ENCODE results near the gene TINAGL1. TPM values are rescaled to one million over a fixed set of nuclear protein-coding genes. Genes with fewer than 3 reads are reported as not detected.
A peak's percentile ranks its signal among the peaks of the same experiment; 100 is the strongest.

Gene TINAGL1
- total RNA-seq, 4 donors from 2014 or later = 229 to 300 (median 272) TPM

DNA sequence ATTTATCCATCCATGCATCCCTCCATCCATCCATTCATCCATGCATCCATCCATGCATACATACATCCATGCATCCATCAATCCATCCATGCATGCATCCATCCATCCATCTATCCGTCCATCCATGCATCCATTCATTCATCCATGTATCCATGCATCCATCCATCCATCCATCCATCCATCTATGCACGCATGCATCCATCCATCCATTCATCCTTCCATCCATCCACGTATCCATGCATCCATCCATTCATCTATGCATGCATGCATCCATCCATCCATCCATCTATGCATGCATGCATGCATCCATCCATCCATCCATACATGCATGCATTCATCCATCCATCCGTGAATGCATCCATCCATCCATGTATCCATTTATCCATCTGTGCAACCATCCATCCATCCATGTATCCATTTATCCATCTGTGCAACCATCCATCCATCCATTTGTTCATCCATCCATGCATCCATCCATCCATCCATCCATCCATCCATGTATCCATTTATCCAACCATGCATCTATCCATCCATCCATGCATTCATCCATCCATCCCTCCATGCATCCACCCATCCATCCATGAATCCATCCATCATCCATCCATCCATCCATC lies 30.3 kb upstream of the TINAGL1 start:
- intact Hi-C loops (cut with DNase I; ENCODE audit: low total_unique reads) (no loop called here), in situ Hi-C loops (cut with MboI; ENCODE audit: low pct_ligation_motif_present in 1 of 4, low pct_unique_long_range_greater_than_20kb in 1 of 4, low sequenced_read_pairs in 3 of 4) (no loop called here)

DNA sequence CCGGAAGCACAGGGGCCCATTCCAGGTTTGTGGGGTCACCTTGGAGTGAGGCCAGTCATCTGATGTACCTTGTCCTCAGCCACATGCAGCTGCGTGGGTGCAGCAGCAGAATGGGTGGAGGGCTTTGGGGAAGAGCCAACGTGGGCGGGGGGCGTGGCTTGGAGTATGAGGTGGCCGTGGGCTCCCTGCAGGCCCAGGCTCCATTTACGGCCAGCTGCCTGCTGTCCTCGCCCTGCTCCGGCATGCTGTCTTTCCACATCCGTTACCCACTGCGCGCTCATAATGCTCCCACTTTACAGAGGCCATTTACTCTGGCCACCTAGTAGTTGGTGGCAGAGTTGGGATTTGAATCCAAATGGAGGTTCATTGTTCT lies 27.8 kb upstream of the TINAGL1 start:
- WGBS, 2 donors (ENCODE audit: low coverage in 1 of 2) = 32 to 80% methylated on average over 1 to 12 of the region's 12 CpGs
- in situ Hi-C loops (cut with MboI; ENCODE audit: low pct_ligation_motif_present in 1 of 4, low pct_unique_long_range_greater_than_20kb in 1 of 4, low sequenced_read_pairs in 3 of 4) = no loop called here
- no peaks in the 10 kb centered on the region for H3K27me3 ChIP-seq
- H3K27ac ChIP-seq = peak overlapping the region in 2 of 4 donors; percentile 57 to 62
- H3K4me1 ChIP-seq = peaks cover 4 to 20% (median 16%) of the 10 kb centered on the region in 4 donors
- no peak overlapping the region for H3K4me3 ChIP-seq
- no peak for TF ChIP-seq POLR2AphosphoS5 (IDR thresholded peaks at IDR 0.05)
- TF ChIP-seq, protein P1, sequence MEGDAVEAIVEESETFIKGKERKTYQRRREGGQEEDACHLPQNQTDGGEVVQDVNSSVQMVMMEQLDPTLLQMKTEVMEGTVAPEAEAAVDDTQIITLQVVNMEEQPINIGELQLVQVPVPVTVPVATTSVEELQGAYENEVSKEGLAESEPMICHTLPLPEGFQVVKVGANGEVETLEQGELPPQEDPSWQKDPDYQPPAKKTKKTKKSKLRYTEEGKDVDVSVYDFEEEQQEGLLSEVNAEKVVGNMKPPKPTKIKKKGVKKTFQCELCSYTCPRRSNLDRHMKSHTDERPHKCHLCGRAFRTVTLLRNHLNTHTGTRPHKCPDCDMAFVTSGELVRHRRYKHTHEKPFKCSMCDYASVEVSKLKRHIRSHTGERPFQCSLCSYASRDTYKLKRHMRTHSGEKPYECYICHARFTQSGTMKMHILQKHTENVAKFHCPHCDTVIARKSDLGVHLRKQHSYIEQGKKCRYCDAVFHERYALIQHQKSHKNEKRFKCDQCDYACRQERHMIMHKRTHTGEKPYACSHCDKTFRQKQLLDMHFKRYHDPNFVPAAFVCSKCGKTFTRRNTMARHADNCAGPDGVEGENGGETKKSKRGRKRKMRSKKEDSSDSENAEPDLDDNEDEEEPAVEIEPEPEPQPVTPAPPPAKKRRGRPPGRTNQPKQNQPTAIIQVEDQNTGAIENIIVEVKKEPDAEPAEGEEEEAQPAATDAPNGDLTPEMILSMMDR (IDR thresholded peaks at IDR 0.05) = no peak
- TF ChIP-seq EP300 (IDR thresholded peaks at IDR 0.05; ENCODE audit: low read depth) = no peak
- TF ChIP-seq POLR2A (IDR thresholded peaks at IDR 0.05) = no peak
- no peaks in the 10 kb centered on the region for H3K36me3 ChIP-seq
- intact Hi-C loops (cut with DNase I; ENCODE audit: low total_unique reads) = no loop called here
- no peaks in the 10 kb centered on the region for H3K9me3 ChIP-seq
- peak; percentile 37 for DNase-seq

More for the DNA sequence above, 30.3 kb upstream of the TINAGL1 start:
- Histone ChIP-seq H3K4me3 (no peak overlapping the region), H3K4me1 (peaks cover 4 to 20% (median 16%) of the 10 kb centered on the region in 4 donors), H3K9me3 (peaks cover 0 to 11% of the 10 kb centered on the region in 2 donors), H3K27ac (no peak overlapping the region), H3K27me3 (no peaks in the 10 kb centered on the region), H3K36me3 (no peaks in the 10 kb centered on the region)
- DNase-seq = no peak
- TF ChIP-seq EP300 (IDR thresholded peaks at IDR 0.05; ENCODE audit: low read depth) (no peak), POLR2A (IDR thresholded peaks at IDR 0.05) (no peak), POLR2AphosphoS5 (IDR thresholded peaks at IDR 0.05) (no peak)
- TF ChIP-seq, protein P1 (IDR thresholded peaks at IDR 0.05) = no peak
- WGBS, 2 donors (ENCODE audit: low coverage in 1 of 2) = 84 to 90% methylated on average over 4 of the region's 4 CpGs

DNA sequence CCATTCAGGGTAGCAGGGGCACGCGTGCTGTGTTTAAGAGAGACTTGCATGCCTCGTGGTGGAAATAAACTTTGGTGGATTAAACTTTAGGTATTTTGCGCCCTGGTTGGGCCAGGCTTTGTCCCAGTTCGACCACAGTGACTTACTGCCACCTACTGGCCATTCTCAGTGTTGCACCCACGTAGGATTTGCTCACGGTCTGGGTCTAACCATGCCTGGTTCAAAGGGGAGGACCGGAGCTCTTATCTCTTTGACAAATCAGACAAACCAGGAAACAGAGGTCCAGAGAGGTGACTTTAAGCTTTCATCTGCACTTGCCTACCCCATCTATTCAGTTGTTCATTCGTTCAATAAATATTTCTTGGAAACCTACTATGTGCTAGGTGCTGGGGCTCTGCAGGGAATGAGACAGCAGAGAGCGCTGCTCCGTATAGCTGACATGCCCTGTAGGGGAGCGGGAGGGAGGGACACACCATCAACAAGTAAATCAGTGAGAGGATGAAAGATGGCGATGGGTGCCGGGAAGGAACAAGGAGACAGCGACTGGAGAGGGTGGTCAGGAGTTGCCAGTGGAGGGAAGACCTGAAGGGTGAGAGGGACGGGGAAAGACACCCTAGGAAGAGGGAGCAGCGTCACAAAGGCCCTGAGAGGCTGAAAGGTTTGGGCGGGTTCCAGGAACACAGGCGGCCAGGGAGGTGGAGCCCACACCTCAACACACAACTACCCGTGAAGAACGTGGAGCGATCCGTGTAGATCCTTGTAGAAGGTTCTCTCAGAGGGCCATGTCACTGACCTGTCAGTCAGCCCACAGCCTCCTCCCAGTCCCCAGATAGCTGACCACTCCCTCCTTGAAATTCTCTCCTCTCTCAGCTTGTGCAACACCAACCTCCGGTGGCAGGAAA lies 27.2 kb upstream of the TINAGL1 start:
- H3K27me3 ChIP-seq = no peaks in the 10 kb centered on the region
- no peaks in the 10 kb centered on the region for H3K9me3 ChIP-seq
- in situ Hi-C loops (cut with MboI; ENCODE audit: low pct_ligation_motif_present in 1 of 4, low pct_unique_long_range_greater_than_20kb in 1 of 4, low sequenced_read_pairs in 3 of 4) = no loop called here
- H3K4me3 ChIP-seq = peak overlapping the region in 1 of 4 donors; percentile 25
- peaks cover 4 to 20% (median 16%) of the 10 kb centered on the region in 4 donors for H3K4me1 ChIP-seq
- H3K27ac ChIP-seq = peak overlapping the region; percentile 57 to 69 (median 65)
- intact Hi-C loops (cut with DNase I; ENCODE audit: low total_unique reads) = no loop called here
- TF ChIP-seq POLR2AphosphoS5 (IDR thresholded peaks at IDR 0.05) = peak in 1 of 3 donors; percentile 49
- TF ChIP-seq, protein P1 (IDR thresholded peaks at IDR 0.05) = peak; percentile 94 to 99 (median 97)
- TF ChIP-seq POLR2A (IDR thresholded peaks at IDR 0.05) = no peak
- TF ChIP-seq EP300 (IDR thresholded peaks at IDR 0.05; ENCODE audit: low read depth) = no peak
- no peaks in the 10 kb centered on the region for H3K36me3 ChIP-seq
- DNase-seq = peak; percentile 95
- WGBS, 2 donors (ENCODE audit: low coverage in 1 of 2) = 1 to 3% methylated on average over 12 to 23 of the region's 24 CpGs
